Parathyroid adenoma (tissue), 2 donors: ENCODE data around the gene TENM4.

ENCODE experiments used
- H2AFZ ChIP-seq: fragments of 300-600 bp; sonication (generic); one replicate; pipeline ENCODE4 v1.7.0; 2017; ENCODE audit warnings: antibody characterized with exemption, mild to moderate bottlenecking
- H3K27ac ChIP-seq: fragments of 300-600 bp; sonication (generic); one replicate; pipeline ENCODE4 v1.7.0; 2017
- H3K27me3 ChIP-seq: fragments of 300-600 bp; sonication (generic); one replicate; pipeline ENCODE4 v1.7.0; 2017; ENCODE audit warnings: low read length; ENCODE audit not compliant: control insufficient read depth, insufficient read depth
- H3K36me3 ChIP-seq: fragments of 300-600 bp; sonication (generic); one replicate; pipeline ENCODE4 v1.7.0; 2017; ENCODE audit warnings: low read length; ENCODE audit not compliant: control insufficient read depth, insufficient read depth
- H3K4me1 ChIP-seq: fragments of 300-600 bp; sonication (generic); one replicate; pipeline ENCODE4 v1.7.0; 2017; ENCODE audit warnings: control low read depth
- H3K4me2 ChIP-seq: fragments of 300-600 bp; sonication (generic); one replicate; pipeline ENCODE4 v1.7.0; 2017; ENCODE audit warnings: low read length
- H3K4me3 ChIP-seq: fragments of 300-600 bp; sonication (generic); one replicate; pipeline ENCODE4 v1.7.0; 2017; ENCODE audit warnings: low read depth, low read length
- H3K79me2 ChIP-seq: fragments of 300-600 bp; sonication (generic); one replicate; pipeline ENCODE4 v1.7.0; 2017; ENCODE audit warnings: control low read depth
- H3K9ac ChIP-seq: fragments of 300-600 bp; sonication (generic); one replicate; pipeline ENCODE4 v1.7.0; 2017; ENCODE audit warnings: mild to moderate bottlenecking
- H3K9me3 ChIP-seq: fragments of 300-600 bp; sonication (generic); one replicate; pipeline ENCODE4 v1.7.0; 2017; ENCODE audit warnings: low read length; ENCODE audit not compliant: control insufficient read depth
- CTCF ChIP-seq: fragments of 300-600 bp; sonication (generic); IDR thresholded peaks from one replicate; pipeline ENCODE4 v1.7.0; 2017; ENCODE audit warnings: antibody characterized with exemption, mild to moderate bottlenecking
- donor health status: primary hyperparathyroidism.

The TENM4 gene

GRCh38 chr11:78920329-78920728, 520.5 kb downstream of the TENM4 start:
- Histone ChIP-seq H3K9ac (no peak overlapping the region), H3K27ac (no peak overlapping the region), H3K79me2 (peaks cover 14% of the 10 kb centered on the region), H3K4me1 (no peaks in the 10 kb centered on the region), H3K36me3 (no peaks in the 10 kb centered on the region), H3K9me3 (no peaks in the 10 kb centered on the region), H3K4me2 (no peak overlapping the region), H2AFZ (no peak overlapping the region), H3K27me3 (no peaks in the 10 kb centered on the region), H3K4me3 (no peak overlapping the region)
- no peak for TF ChIP-seq CTCF

GRCh38 chr11:78916759-78917158, 524.1 kb downstream of the TENM4 start:
- no peaks in the 10 kb centered on the region for H3K4me1 ChIP-seq
- no peak overlapping the region for H3K9ac ChIP-seq
- no peak overlapping the region for H3K27ac ChIP-seq
- H3K27me3 ChIP-seq: no peaks in the 10 kb centered on the region
- no peak overlapping the region for H3K4me2 ChIP-seq
- no peak overlapping the region for H3K4me3 ChIP-seq
- no peaks in the 10 kb centered on the region for H3K9me3 ChIP-seq
- no peak overlapping the region for H2AFZ ChIP-seq
- H3K36me3 ChIP-seq: no peaks in the 10 kb centered on the region
- peaks cover 4% of the 10 kb centered on the region for H3K79me2 ChIP-seq
- TF ChIP-seq CTCF: no peak

- H3K9me3 ChIP-seq: no peaks in the 10 kb centered on the region
Measured at GRCh38 chr11:78914503-78914902, 526.3 kb downstream of the TENM4 start.

GRCh38 chr11:78912778-78913177, 528.1 kb downstream of the TENM4 start:
- no peaks in the 10 kb centered on the region for H3K27me3 ChIP-seq
- no peak overlapping the region for H3K9ac ChIP-seq
- no peak overlapping the region for H2AFZ ChIP-seq
- TF ChIP-seq CTCF: no peak
- H3K9me3 ChIP-seq: no peaks in the 10 kb centered on the region
- no peak overlapping the region for H3K4me3 ChIP-seq
- H3K27ac ChIP-seq: no peak overlapping the region
- H3K4me1 ChIP-seq: no peaks in the 10 kb centered on the region
- no peaks in the 10 kb centered on the region for H3K36me3 ChIP-seq
- no peak overlapping the region for H3K4me2 ChIP-seq
- no peaks in the 10 kb centered on the region for H3K79me2 ChIP-seq

More at GRCh38 chr11:78914503-78914902, 526.3 kb downstream of the TENM4 start:
- Histone ChIP-seq H3K9ac (no peak overlapping the region), H2AFZ (no peak overlapping the region), H3K4me2 (no peak overlapping the region), H3K79me2 (no peaks in the 10 kb centered on the region), H3K4me3 (no peak overlapping the region), H3K27ac (no peak overlapping the region), H3K4me1 (no peaks in the 10 kb centered on the region), H3K27me3 (no peaks in the 10 kb centered on the region), H3K36me3 (no peaks in the 10 kb centered on the region)
- no peak for TF ChIP-seq CTCF

GRCh38 chr11:78910322-78910721, 530.5 kb downstream of the TENM4 start:
- Histone ChIP-seq H3K9ac (no peak overlapping the region), H3K4me3 (no peak overlapping the region), H3K79me2 (no peaks in the 10 kb centered on the region), H3K27ac (peak overlapping the region; percentile 54), H2AFZ (peak overlapping the region; percentile 64), H3K27me3 (no peaks in the 10 kb centered on the region), H3K9me3 (no peaks in the 10 kb centered on the region), H3K36me3 (no peaks in the 10 kb centered on the region), H3K4me2 (no peak overlapping the region), H3K4me1 (no peaks in the 10 kb centered on the region)
- no peak for TF ChIP-seq CTCF
